CD4-positive, alpha-beta T cell (primary cell): ENCODE measurements around the gene LAMTOR4. TPM values are rescaled to one million over a fixed set of nuclear protein-coding genes. Genes with fewer than 3 reads are reported as not detected.

ENCODE experiments used
- ATAC-seq: fragments of 200-7000 bp; cut with Tn5 transposase; one replicate; pipeline ENCODE4 v1.10.0; 2022; ENCODE audit warnings: mild to moderate bottlenecking; ENCODE audit not compliant: poor library complexity
- CTCF ChIA-PET: fragments of 350-600 bp; sonication (Branson Sonifier 250); formaldehyde crosslinking; loops from one replicate; lab custom pipeline; 2021; ENCODE audit warnings: antibody characterized with exemption, inconsistent platforms; lab: Charles Lee
- POLR2A ChIA-PET: fragments of 350-600 bp; sonication (Branson Sonifier 250); formaldehyde crosslinking; loops from one replicate; lab custom pipeline; 2021; ENCODE audit warnings: antibody characterized with exemption, inconsistent platforms; lab: Charles Lee
- DNase-seq, 14 experiments: peaks; one replicate each; pipeline ENCODE4 v3.0.0-alpha.2; 2013 to 2020; ENCODE audit warnings: mixed read lengths in 2 of 14
- H3K27ac ChIP-seq, 2 donors: one replicate each; pipeline versions ENCODE4 v1.5.1 to v1.7.0; 2013; ENCODE audit warnings: low read length in 2 of 2, low read depth in 1 of 2, mild to moderate bottlenecking in 1 of 2
- H3K27me3 ChIP-seq, 2 experiments: 1 replicate in 1 of 2; 2 replicates in 1 of 2; pipeline versions ENCODE4 v1.6.1 to v1.7.0; 2013; ENCODE audit warnings: low read length in 2 of 2, control low read depth in 1 of 2, mild to moderate bottlenecking in 1 of 2, moderate library complexity in 1 of 2; ENCODE audit not compliant: insufficient read depth in 2 of 2, control insufficient read depth in 1 of 2
- H3K36me3 ChIP-seq: one replicate; pipeline ENCODE4 v1.6.1; 2013; ENCODE audit warnings: low read length, control low read depth; ENCODE audit not compliant: insufficient read depth
- H3K4me1 ChIP-seq: one replicate; pipeline ENCODE4 v1.6.1; 2013; ENCODE audit warnings: low read length, control low read depth; ENCODE audit not compliant: insufficient read depth
- H3K4me3 ChIP-seq: one replicate; pipeline ENCODE4 v1.5.1; 2013; ENCODE audit warnings: mild to moderate bottlenecking, low read length, moderate library complexity
- H3K9me3 ChIP-seq, 2 experiments: 1 replicate in 1 of 2; 2 replicates in 1 of 2; pipeline versions ENCODE4 v1.6.1 to v1.7.0; 2013; ENCODE audit warnings: low read length in 2 of 2, mild to moderate bottlenecking in 2 of 2, control low read depth in 1 of 2, moderate library complexity in 1 of 2; ENCODE audit not compliant: control insufficient read depth in 1 of 2, insufficient read depth in 1 of 2
- H3K27ac Mint-ChIP-seq: one replicate; pipeline ENCODE4 v1.8.0; 2020; ENCODE audit warnings: mixed read lengths
- H3K27me3 Mint-ChIP-seq: one replicate; pipeline ENCODE4 v1.8.0; 2021; ENCODE audit warnings: mixed read lengths
- H3K36me3 Mint-ChIP-seq: one replicate; pipeline ENCODE4 v1.8.0; 2021; ENCODE audit warnings: low read depth, mixed read lengths
- H3K4me1 Mint-ChIP-seq: one replicate; pipeline ENCODE4 v1.8.0; 2021; ENCODE audit warnings: low read depth, mixed read lengths
- H3K4me3 Mint-ChIP-seq: one replicate; pipeline ENCODE4 v1.8.0; 2020; ENCODE audit warnings: mild to moderate bottlenecking, mixed read lengths
- H3K9me3 Mint-ChIP-seq: one replicate; pipeline ENCODE4 v1.8.0; 2020; ENCODE audit warnings: mixed read lengths
- CTCF ChIP-seq: fragments of 200-600 bp; IDR thresholded peaks from one replicate; pipeline ENCODE4 v1.8.0; 2022; ENCODE audit warnings: antibody characterized with exemption, mild to moderate bottlenecking
- intact Hi-C, 2 experiments: fragments of 100-400 bp; cut with DNase I in 1 of 2; cut with micrococcal nuclease in 1 of 2; formaldehyde crosslinking; loops; one replicate each; pipeline versions ENCODE4 v1.15.1 to v1.9.0; 2023 to 2025; cut with DNase I, micrococcal nuclease
- total RNA-seq, 174 experiments: library from RNA in 2 of 174; stranded (reverse) in 2 of 174; gene quantifications; one replicate each; pipeline ENCODE4 v1.2.3 and lab custom pipeline; 2021 to 2026

Gene LAMTOR4
- total RNA-seq, 2 experiments from 2014 or later = 107 to 125 TPM

DNA sequence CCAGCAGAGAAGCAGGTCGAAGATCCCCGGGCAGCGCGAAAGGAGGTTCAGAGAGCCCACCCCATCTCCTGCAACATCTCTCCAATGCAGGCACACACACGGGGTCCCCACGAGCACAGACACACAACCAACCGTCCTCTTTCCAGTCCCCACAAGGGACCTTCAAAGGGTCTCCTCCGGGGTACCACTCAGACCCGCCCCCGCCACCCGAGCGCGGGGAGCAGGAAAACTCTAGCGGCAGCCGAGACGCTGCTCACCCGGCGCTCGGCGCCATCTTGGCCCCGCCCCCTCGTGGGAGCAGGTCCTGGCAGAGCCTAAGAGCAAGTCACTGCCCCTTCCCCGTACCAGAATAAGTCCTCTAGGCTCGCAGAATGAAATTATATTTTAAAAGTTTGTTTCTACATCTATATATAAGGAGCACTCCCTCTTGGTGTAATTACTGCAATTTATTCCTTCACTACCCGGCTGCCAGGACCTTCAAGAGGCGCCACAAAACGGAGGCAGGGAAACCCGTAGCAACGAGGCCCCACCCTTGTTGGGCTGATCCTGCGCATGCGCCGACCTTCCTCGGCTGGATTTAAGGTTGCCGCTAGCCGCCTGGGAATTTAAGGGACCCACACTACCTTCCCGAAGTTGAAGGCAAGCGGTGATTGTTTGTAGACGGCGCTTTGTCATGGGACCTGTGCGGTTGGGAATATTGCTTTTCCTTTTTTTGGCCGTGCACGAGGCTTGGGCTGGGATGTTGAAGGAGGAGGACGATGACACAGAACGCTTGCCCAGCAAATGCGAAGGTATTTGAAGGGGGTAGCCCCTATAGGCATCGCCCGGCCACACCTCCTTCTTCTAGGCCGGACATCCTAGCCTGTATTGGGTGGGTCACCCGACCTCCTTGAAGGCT, 29.4 kb upstream of the LAMTOR4 start, which contains the start of the genes CNPY4 and TAF6:
CNPY4 (plus strand) TSS at position 563 of the 898 bp plus-strand sequence; CDS start at position 674, 111 bp downstream.
TAF6 (minus strand) TSS at position 287 of the 898 bp plus-strand sequence. CDS start 5,149 bp downstream, outside the sequence.
- H3K27me3 ChIP-seq = no peaks in the 10 kb centered on the region
- H3K9me3 Mint-ChIP-seq = no peaks in the 10 kb centered on the region
- POLR2A ChIA-PET = interaction anchor here (1.0 to 2.8 kb wide), 10 partner anchors 10 to 309 kb away, joined by 3 to 50 read pairs (median 10); partner anchors contain the start of genes AP4M1, COPS6, LAMTOR4 and MCM7
- peak within 1 kb of the TSS; percentile 93 for H3K4me3 ChIP-seq
- no peaks in the 10 kb centered on the region for H3K9me3 ChIP-seq
- no peaks in the 10 kb centered on the region for H3K27me3 Mint-ChIP-seq
- intact Hi-C loops = loop anchor here (1.0 to 2.0 kb wide), 3 partner anchors 8 to 39 kb away; partner anchors contain the start of genes AP4M1 (in 2 of the 2), MCM7 (in 2 of the 2) and ZNF3 (in 1 of the 2)
- peak within 1 kb of the TSS; percentile 79 to 98 for H3K27ac ChIP-seq
- DNase-seq (peak; percentile 90 to 98 (median 96)), ATAC-seq (peak; percentile 70)
- H3K4me3 Mint-ChIP-seq = peak within 1 kb of the TSS; percentile 98
- H3K36me3 ChIP-seq = peaks cover 17% of the 10 kb centered on the region
- peak within 1 kb of the TSS; percentile 97 for H3K27ac Mint-ChIP-seq
- CTCF ChIA-PET = interaction anchor here (1.0 to 1.6 kb wide), 7 partner anchors 8 to 98 kb away, joined by 3 to 14 read pairs (median 4); partner anchors contain the start of genes AP4M1 and MCM7
- TF ChIP-seq CTCF = no peak
- H3K4me1 Mint-ChIP-seq = peaks cover 26% of the 10 kb centered on the region
- peaks cover 34% of the 10 kb centered on the region for H3K36me3 Mint-ChIP-seq
- H3K4me1 ChIP-seq = peaks cover 31% of the 10 kb centered on the region

DNA sequence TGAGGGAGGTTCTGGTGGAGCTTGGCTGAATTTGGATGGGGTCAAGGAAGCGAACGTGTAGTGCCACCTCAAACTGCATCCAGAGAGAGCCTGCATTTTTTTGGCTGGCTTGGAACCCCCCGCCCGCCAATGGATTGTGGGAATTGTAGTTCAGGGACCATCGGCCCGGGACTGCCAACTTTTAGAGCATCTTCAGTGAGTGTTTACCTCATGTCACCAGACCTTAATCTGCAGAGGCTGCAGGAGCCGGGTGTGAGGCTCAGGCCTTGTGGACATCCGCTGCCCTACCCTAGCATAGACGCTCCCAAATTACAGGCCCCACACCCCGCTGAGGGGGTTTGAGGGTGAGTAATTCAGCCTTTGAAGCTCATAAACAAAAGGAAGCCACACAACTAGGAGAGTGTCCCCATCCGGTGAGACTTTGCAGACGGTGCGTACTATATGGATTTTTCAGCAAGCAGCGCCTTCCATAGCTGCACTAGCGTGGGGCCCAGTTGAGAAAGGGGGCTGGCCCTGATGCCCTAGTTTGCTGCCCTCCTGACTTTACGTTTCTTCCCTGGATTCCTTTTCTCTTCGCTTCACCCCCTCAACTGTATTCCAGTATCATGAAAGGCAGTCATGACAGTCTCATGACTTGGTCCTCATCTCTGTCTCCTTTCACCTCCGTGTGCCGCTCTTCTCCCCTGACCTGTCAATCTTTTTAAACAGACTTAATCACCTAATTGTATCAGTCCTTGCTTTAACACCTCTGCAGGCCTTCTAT, 28.6 kb upstream of the LAMTOR4 start:
- peak; percentile 53 to 85 (median 67) for DNase-seq
- H3K4me3 Mint-ChIP-seq = peak overlapping the region; percentile 98
- ChIA-PET POLR2A (interaction anchor here (0.7 to 2.8 kb wide), 12 partner anchors 9 to 562 kb away, joined by 3 to 50 read pairs (median 9); partner anchors contain the start of genes AP4M1, COPS6, LAMTOR4 and MCM7), CTCF (interaction anchor here (1.0 to 1.6 kb wide), 7 partner anchors 9 to 98 kb away, joined by 3 to 14 read pairs (median 4); partner anchors contain the start of genes AP4M1 and MCM7)
- H3K4me1 Mint-ChIP-seq = peaks cover 34% of the 10 kb centered on the region
- peaks cover 38% of the 10 kb centered on the region for H3K4me1 ChIP-seq
- intact Hi-C loops = loop anchor here (1.0 to 2.0 kb wide), 3 partner anchors 7 to 39 kb away; partner anchors contain the start of genes AP4M1 (in 2 of the 2), MCM7 (in 2 of the 2) and ZNF3 (in 1 of the 2)
- no peaks in the 10 kb centered on the region for H3K27me3 Mint-ChIP-seq
- peaks cover 19% of the 10 kb centered on the region for H3K36me3 ChIP-seq
- H3K27ac Mint-ChIP-seq = peak overlapping the region; percentile 97
- peak; percentile 65 for ATAC-seq
- H3K4me3 ChIP-seq = peak overlapping the region; percentile 93
- no peaks in the 10 kb centered on the region for H3K27me3 ChIP-seq
- peak overlapping the region; percentile 79 to 98 for H3K27ac ChIP-seq
- no peak for TF ChIP-seq CTCF
- no peaks in the 10 kb centered on the region for H3K9me3 ChIP-seq
- H3K9me3 Mint-ChIP-seq = no peaks in the 10 kb centered on the region
- peaks cover 42% of the 10 kb centered on the region for H3K36me3 Mint-ChIP-seq
